Kidney tubule cell (primary cell): ENCODE results near the gene GTF3A.
"Not testable (repeated sequence)": the region's sequence is repeated elsewhere in the genome, so short reads cannot be mapped to it uniquely, and the experiment has no call there.

Experiments
- DNase-seq: peaks from one replicate; pipeline ENCODE4 v3.0.0-alpha.2; 2018; ENCODE audit warnings: low spot score

The GTF3A gene

GRCh38 chr13:27424246-27425157 lies at the start of gene GTF3A:
TSS of gene GTF3A (plus strand) at chr13:27424619.
- peak; percentile 87 for DNase-seq

- peak; percentile 82 for DNase-seq
Observed at GRCh38 chr13:27374650-27375049, 49.8 kb upstream of the GTF3A start.

GRCh38 chr13:27375686-27376326 lies 48.6 kb upstream of the GTF3A start:
- peak; percentile 57 for DNase-seq

GRCh38 chr13:27379126-27379525 lies 45.3 kb upstream of the GTF3A start:
- no peak for DNase-seq

GRCh38 chr13:27379694-27380641 lies 44.5 kb upstream of the GTF3A start:
- peak; percentile 76 for DNase-seq

GRCh38 chr13:27381601-27382000 lies 42.8 kb upstream of the GTF3A start:
- no peak for DNase-seq

- DNase-seq: no peak
Observed at GRCh38 chr13:27383104-27383921, 41.1 kb upstream of the GTF3A start.

GRCh38 chr13:27384285-27384684 lies 40.1 kb upstream of the GTF3A start:
- DNase-seq: no peak

- DNase-seq: no peak
Observed at GRCh38 chr13:27388241-27388640, 36.2 kb upstream of the GTF3A start.

- no peak for DNase-seq
Observed at GRCh38 chr13:27389891-27390290, 34.5 kb upstream of the GTF3A start.

GRCh38 chr13:27391471-27391870 lies 32.9 kb upstream of the GTF3A start:
- DNase-seq: no peak

- DNase-seq: no peak
Observed at GRCh38 chr13:27393101-27393500, 31.3 kb upstream of the GTF3A start.

- DNase-seq: no peak
Observed at GRCh38 chr13:27395007-27395510, 29.4 kb upstream of the GTF3A start.

- DNase-seq: peak; percentile 15
Observed at GRCh38 chr13:27396252-27396846, 28.1 kb upstream of the GTF3A start.

GRCh38 chr13:27398360-27398759 lies 26.1 kb upstream of the GTF3A start:
- no peak for DNase-seq

GRCh38 chr13:27400405-27400804 lies 24.0 kb upstream of the GTF3A start:
- not testable (repeated sequence) for DNase-seq

- peak; percentile 8 for DNase-seq
Observed at GRCh38 chr13:27401210-27401609, 23.2 kb upstream of the GTF3A start.

GRCh38 chr13:27403203-27403678 lies 21.2 kb upstream of the GTF3A start:
- peak; percentile 85 for DNase-seq

- no peak for DNase-seq
Observed at GRCh38 chr13:27403727-27404385, 20.6 kb upstream of the GTF3A start.

- DNase-seq: no peak
Observed at GRCh38 chr13:27404680-27405079, 19.7 kb upstream of the GTF3A start.
